ENCODE data around the gene SEMG2. TPM values are rescaled to one million over a fixed set of nuclear protein-coding genes. Genes with fewer than 3 reads are reported as not detected.

Gene SEMG2
- total RNA-seq, 4 donors from 2014 or later = not detected

GRCh38 chr20:45254383-45255262 lies 33.5 kb downstream of the SEMG2 start, which contains the start of gene SLPI:
TSS of gene SLPI (minus strand) at chr20:45254564. CDS start at chr20:45254543, 21 bp downstream.
- Histone ChIP-seq H3K27me3 (no peaks in the 10 kb centered on the region), H3K9me3 (no peaks in the 10 kb centered on the region), H3K27ac (no peak within 1 kb of the TSS), H3K4me3 (no peak within 1 kb of the TSS), H3K36me3 (no peaks in the 10 kb centered on the region), H3K4me1 (no peaks in the 10 kb centered on the region)
- TF ChIP-seq POLR2A (IDR thresholded peaks at IDR 0.05) = no peak
- no peak for TF ChIP-seq CTCF (IDR thresholded peaks at IDR 0.05)
- intact Hi-C loops (cut with DNase I; ENCODE audit: low total_unique reads) = no loop called here
- no peak for DNase-seq

GRCh38 chr20:45257161-45257560 lies 36.0 kb downstream of the SEMG2 start:
- Histone ChIP-seq H3K9me3 (no peaks in the 10 kb centered on the region), H3K4me3 (no peak overlapping the region), H3K36me3 (no peaks in the 10 kb centered on the region), H3K4me1 (no peaks in the 10 kb centered on the region), H3K27ac (no peak overlapping the region), H3K27me3 (no peaks in the 10 kb centered on the region)
- intact Hi-C loops (cut with DNase I; ENCODE audit: low total_unique reads) = no loop called here
- TF ChIP-seq POLR2A (IDR thresholded peaks at IDR 0.05) = no peak
- TF ChIP-seq CTCF (IDR thresholded peaks at IDR 0.05) = no peak
- no peak for DNase-seq

- no peaks in the 10 kb centered on the region for H3K36me3 ChIP-seq
- no peak overlapping the region for H3K27ac ChIP-seq
- intact Hi-C loops (cut with DNase I; ENCODE audit: low total_unique reads) = no loop called here
- DNase-seq = no peak
- no peaks in the 10 kb centered on the region for H3K4me1 ChIP-seq
- no peak overlapping the region for H3K4me3 ChIP-seq
- no peaks in the 10 kb centered on the region for H3K27me3 ChIP-seq
- TF ChIP-seq CTCF (IDR thresholded peaks at IDR 0.05) = no peak
- TF ChIP-seq POLR2A (IDR thresholded peaks at IDR 0.05) = no peak
- no peaks in the 10 kb centered on the region for H3K9me3 ChIP-seq
Observed at GRCh38 chr20:45257711-45258110, 36.5 kb downstream of the SEMG2 start.

- no peak for DNase-seq
- H3K27me3 ChIP-seq = no peaks in the 10 kb centered on the region
- H3K36me3 ChIP-seq = no peaks in the 10 kb centered on the region
- H3K4me1 ChIP-seq = no peaks in the 10 kb centered on the region
- H3K27ac ChIP-seq = no peak overlapping the region
- no peak overlapping the region for H3K4me3 ChIP-seq
- H3K9me3 ChIP-seq = no peaks in the 10 kb centered on the region
- no peak for TF ChIP-seq CTCF (IDR thresholded peaks at IDR 0.05)
- no peak for TF ChIP-seq POLR2A (IDR thresholded peaks at IDR 0.05)
- intact Hi-C loops (cut with DNase I; ENCODE audit: low total_unique reads) = no loop called here
Observed at GRCh38 chr20:45258259-45258658, 37.1 kb downstream of the SEMG2 start.

GRCh38 chr20:45258664-45259063 lies 37.5 kb downstream of the SEMG2 start:
- Histone ChIP-seq H3K27me3 (no peaks in the 10 kb centered on the region), H3K9me3 (no peaks in the 10 kb centered on the region), H3K4me3 (no peak overlapping the region), H3K27ac (no peak overlapping the region), H3K4me1 (no peaks in the 10 kb centered on the region), H3K36me3 (no peaks in the 10 kb centered on the region)
- TF ChIP-seq POLR2A (IDR thresholded peaks at IDR 0.05) = no peak
- intact Hi-C loops (cut with DNase I; ENCODE audit: low total_unique reads) = no loop called here
- no peak for DNase-seq

Measured in uterus (tissue), 4 donors.